CD4-positive, alpha-beta T cell (primary cell): Measurements from ENCODE around the gene PSME1. TPM values are rescaled to one million over a fixed set of nuclear protein-coding genes. Genes with fewer than 3 reads are reported as not detected.

Source experiments
- ATAC-seq: fragments of 200-7000 bp; cut with Tn5 transposase; one replicate; pipeline ENCODE4 v1.10.0; 2022; ENCODE audit warnings: mild to moderate bottlenecking; ENCODE audit not compliant: poor library complexity
- CTCF ChIA-PET: fragments of 350-600 bp; sonication (Branson Sonifier 250); formaldehyde crosslinking; loops from one replicate; lab custom pipeline; 2021; ENCODE audit warnings: antibody characterized with exemption, inconsistent platforms; lab: Charles Lee
- POLR2A ChIA-PET: fragments of 350-600 bp; sonication (Branson Sonifier 250); formaldehyde crosslinking; loops from one replicate; lab custom pipeline; 2021; ENCODE audit warnings: antibody characterized with exemption, inconsistent platforms; lab: Charles Lee
- DNase-seq, 14 experiments: peaks; one replicate each; pipeline ENCODE4 v3.0.0-alpha.2; 2013 to 2020; ENCODE audit warnings: mixed read lengths in 2 of 14
- H3K27ac ChIP-seq, 2 donors: one replicate each; pipeline versions ENCODE4 v1.5.1 to v1.7.0; 2013; ENCODE audit warnings: low read length in 2 of 2, low read depth in 1 of 2, mild to moderate bottlenecking in 1 of 2
- H3K27me3 ChIP-seq, 2 experiments: 1 replicate in 1 of 2; 2 replicates in 1 of 2; pipeline versions ENCODE4 v1.6.1 to v1.7.0; 2013; ENCODE audit warnings: low read length in 2 of 2, control low read depth in 1 of 2, mild to moderate bottlenecking in 1 of 2, moderate library complexity in 1 of 2; ENCODE audit not compliant: insufficient read depth in 2 of 2, control insufficient read depth in 1 of 2
- H3K36me3 ChIP-seq: one replicate; pipeline ENCODE4 v1.6.1; 2013; ENCODE audit warnings: low read length, control low read depth; ENCODE audit not compliant: insufficient read depth
- H3K4me1 ChIP-seq: one replicate; pipeline ENCODE4 v1.6.1; 2013; ENCODE audit warnings: low read length, control low read depth; ENCODE audit not compliant: insufficient read depth
- H3K4me3 ChIP-seq: one replicate; pipeline ENCODE4 v1.5.1; 2013; ENCODE audit warnings: mild to moderate bottlenecking, low read length, moderate library complexity
- H3K9me3 ChIP-seq, 2 experiments: 1 replicate in 1 of 2; 2 replicates in 1 of 2; pipeline versions ENCODE4 v1.6.1 to v1.7.0; 2013; ENCODE audit warnings: low read length in 2 of 2, mild to moderate bottlenecking in 2 of 2, control low read depth in 1 of 2, moderate library complexity in 1 of 2; ENCODE audit not compliant: control insufficient read depth in 1 of 2, insufficient read depth in 1 of 2
- H3K27ac Mint-ChIP-seq: one replicate; pipeline ENCODE4 v1.8.0; 2020; ENCODE audit warnings: mixed read lengths
- H3K27me3 Mint-ChIP-seq: one replicate; pipeline ENCODE4 v1.8.0; 2021; ENCODE audit warnings: mixed read lengths
- H3K36me3 Mint-ChIP-seq: one replicate; pipeline ENCODE4 v1.8.0; 2021; ENCODE audit warnings: low read depth, mixed read lengths
- H3K4me1 Mint-ChIP-seq: one replicate; pipeline ENCODE4 v1.8.0; 2021; ENCODE audit warnings: low read depth, mixed read lengths
- H3K4me3 Mint-ChIP-seq: one replicate; pipeline ENCODE4 v1.8.0; 2020; ENCODE audit warnings: mild to moderate bottlenecking, mixed read lengths
- H3K9me3 Mint-ChIP-seq: one replicate; pipeline ENCODE4 v1.8.0; 2020; ENCODE audit warnings: mixed read lengths
- intact Hi-C, 2 experiments: fragments of 100-400 bp; cut with DNase I in 1 of 2; cut with micrococcal nuclease in 1 of 2; formaldehyde crosslinking; loops; one replicate each; pipeline versions ENCODE4 v1.15.1 to v1.9.0; 2023 to 2025; cut with DNase I, micrococcal nuclease
- total RNA-seq, 174 experiments: library from RNA in 2 of 174; stranded (reverse) in 2 of 174; gene quantifications; one replicate each; pipeline ENCODE4 v1.2.3 and lab custom pipeline; 2021 to 2026
- TF ChIP-seq, protein P1 (sequence below): fragments of 200-600 bp; IDR thresholded peaks from one replicate; pipeline ENCODE4 v1.8.0; 2022; ENCODE audit warnings: antibody characterized with exemption, mild to moderate bottlenecking

Gene PSME1
- total RNA-seq, 2 experiments from 2014 or later = 166 to 171 TPM

DNA sequence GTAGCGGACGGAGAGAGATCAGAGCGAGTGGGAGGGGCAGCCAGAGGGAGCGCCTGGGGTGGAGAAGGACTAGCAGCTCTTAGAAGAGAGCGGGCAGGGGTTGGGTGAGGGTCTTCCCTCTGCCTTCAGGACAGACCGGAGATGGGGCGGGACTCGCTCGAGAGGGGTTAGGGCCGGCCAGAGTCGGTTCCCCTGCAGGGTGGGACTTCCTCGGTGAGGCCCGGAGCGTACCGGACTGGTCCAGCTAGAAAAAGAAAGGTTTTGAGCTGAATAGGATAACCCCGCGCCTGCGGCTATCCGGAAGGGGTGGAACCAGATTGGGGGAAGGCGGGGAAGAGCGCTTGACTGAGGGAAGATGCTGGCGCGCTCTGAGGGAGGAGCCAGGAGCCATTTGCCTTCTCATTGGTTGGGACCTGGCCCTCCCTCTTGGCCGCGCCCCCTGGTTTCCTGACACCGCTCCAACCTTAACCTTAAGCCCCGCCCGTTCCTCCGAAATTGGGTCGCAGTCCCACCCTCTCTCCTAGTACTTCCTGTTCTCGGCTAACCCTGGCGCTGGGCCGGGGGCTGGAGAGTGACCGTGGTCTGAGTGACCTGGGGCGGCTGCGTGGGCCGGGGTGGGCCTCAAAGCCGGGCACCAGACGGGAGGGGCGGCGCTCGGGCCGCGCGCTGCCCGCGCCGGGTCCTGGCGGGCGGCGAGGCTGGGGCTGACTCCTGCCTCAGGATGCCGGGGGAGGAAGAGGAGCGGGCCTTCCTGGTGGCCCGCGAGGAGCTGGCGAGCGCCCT is 11.2 kb downstream of the PSME1 start, which contains the start of gene RNF31:
Gene RNF31 (plus strand): TSS at position 521 of the 783 bp plus-strand sequence. CDS start 201 bp downstream, at position 722.
- Mint-ChIP-seq H3K36me3 (peaks cover 83% of the 10 kb centered on the region), H3K27me3 (no peaks in the 10 kb centered on the region), H3K4me1 (peaks cover 61% of the 10 kb centered on the region), H3K9me3 (no peaks in the 10 kb centered on the region), H3K4me3 (peak within 1 kb of the TSS; percentile 99), H3K27ac (peak within 1 kb of the TSS; percentile 90)
- Histone ChIP-seq H3K4me1 (peaks cover 65% of the 10 kb centered on the region), H3K27me3 (no peaks in the 10 kb centered on the region), H3K36me3 (peaks cover 69% of the 10 kb centered on the region), H3K9me3 (no peaks in the 10 kb centered on the region), H3K27ac (peak within 1 kb of the TSS; percentile 76 to 82), H3K4me3 (peak within 1 kb of the TSS; percentile 93)
- CTCF ChIA-PET = interaction anchor here (0.8 to 5.5 kb wide), 8 partner anchors 9 to 96 kb away, joined by 3 to 32 read pairs (median 4); partner anchors contain the start of genes DCAF11, IRF9, MDP1 and NRL
- TF ChIP-seq, protein P1, sequence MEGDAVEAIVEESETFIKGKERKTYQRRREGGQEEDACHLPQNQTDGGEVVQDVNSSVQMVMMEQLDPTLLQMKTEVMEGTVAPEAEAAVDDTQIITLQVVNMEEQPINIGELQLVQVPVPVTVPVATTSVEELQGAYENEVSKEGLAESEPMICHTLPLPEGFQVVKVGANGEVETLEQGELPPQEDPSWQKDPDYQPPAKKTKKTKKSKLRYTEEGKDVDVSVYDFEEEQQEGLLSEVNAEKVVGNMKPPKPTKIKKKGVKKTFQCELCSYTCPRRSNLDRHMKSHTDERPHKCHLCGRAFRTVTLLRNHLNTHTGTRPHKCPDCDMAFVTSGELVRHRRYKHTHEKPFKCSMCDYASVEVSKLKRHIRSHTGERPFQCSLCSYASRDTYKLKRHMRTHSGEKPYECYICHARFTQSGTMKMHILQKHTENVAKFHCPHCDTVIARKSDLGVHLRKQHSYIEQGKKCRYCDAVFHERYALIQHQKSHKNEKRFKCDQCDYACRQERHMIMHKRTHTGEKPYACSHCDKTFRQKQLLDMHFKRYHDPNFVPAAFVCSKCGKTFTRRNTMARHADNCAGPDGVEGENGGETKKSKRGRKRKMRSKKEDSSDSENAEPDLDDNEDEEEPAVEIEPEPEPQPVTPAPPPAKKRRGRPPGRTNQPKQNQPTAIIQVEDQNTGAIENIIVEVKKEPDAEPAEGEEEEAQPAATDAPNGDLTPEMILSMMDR = no peak
- POLR2A ChIA-PET = interaction anchor here (0.7 to 8.1 kb wide), 24 partner anchors 9 to 1052 kb away, joined by 3 to 154 read pairs (median 8); partner anchors contain the start of genes C14orf119, CHMP4A, DCAF11 and IPO4
- ATAC-seq (peak; percentile 91), DNase-seq (peak; percentile 91 to 99 (median 97))
- intact Hi-C loops = loop anchor here (1.0 to 5.0 kb wide), 6 partner anchors 11 to 86 kb away; partner anchors contain the start of genes GMPR2 (in 2 of the 2), IPO4 (in 2 of the 2), NEDD8 (in 2 of the 2) and IRF9 (in 1 of the 2)

DNA sequence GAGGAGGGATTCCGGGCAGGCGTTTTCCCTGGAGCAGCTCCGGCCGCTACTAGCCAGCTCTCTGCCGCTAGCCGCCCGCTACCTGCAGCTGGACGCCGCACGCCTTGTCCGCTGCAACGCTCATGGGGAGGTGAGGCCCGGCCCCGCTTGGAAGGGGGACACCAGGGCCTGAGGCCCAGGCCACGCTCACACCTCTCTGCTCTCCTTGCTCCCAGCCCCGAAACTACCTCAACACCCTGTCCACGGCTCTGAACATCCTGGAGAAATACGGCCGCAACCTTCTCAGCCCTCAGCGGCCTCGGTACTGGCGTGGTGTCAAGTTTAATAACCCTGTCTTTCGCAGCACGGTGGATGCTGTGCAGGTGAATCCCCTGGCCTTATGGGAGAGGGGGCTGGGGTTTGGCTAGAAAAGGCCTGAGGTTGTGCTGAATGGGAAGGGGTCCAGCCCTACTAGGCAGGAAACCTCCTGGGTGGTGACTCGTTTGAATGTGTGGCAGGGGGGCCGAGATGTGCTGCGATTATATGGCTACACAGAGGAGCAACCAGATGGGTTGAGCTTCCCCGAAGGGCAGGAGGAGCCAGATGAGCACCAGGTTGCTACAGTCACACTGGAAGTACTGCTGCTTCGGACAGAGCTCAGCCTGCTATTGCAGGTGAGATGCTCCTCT is 11.9 kb downstream of the PSME1 start:
- H3K36me3 Mint-ChIP-seq = peaks cover 86% of the 10 kb centered on the region
- POLR2A ChIA-PET = interaction anchor here (1.0 to 8.1 kb wide), 13 partner anchors 8 to 294 kb away, joined by 3 to 154 read pairs (median 16); partner anchors contain the start of genes DCAF11, IPO4, IRF9 and MDP1
- CTCF ChIA-PET = interaction anchor here (1.0 to 5.5 kb wide), 4 partner anchors 13 to 184 kb away, joined by 3 to 32 read pairs (median 4); partner anchors contain the start of genes DCAF11, IRF9, MDP1 and NRL
- intact Hi-C loops = loop anchor here (1.0 to 5.0 kb wide), 6 partner anchors 12 to 85 kb away; partner anchors contain the start of genes GMPR2 (in 2 of the 2), IPO4 (in 2 of the 2), NEDD8 (in 2 of the 2) and IRF9 (in 1 of the 2)
- no peaks in the 10 kb centered on the region for H3K27me3 ChIP-seq
- H3K4me3 ChIP-seq = peak overlapping the region; percentile 93
- ATAC-seq = no peak
- peaks cover 69% of the 10 kb centered on the region for H3K36me3 ChIP-seq
- peak overlapping the region; percentile 46 to 76 for H3K27ac ChIP-seq
- H3K27me3 Mint-ChIP-seq = no peaks in the 10 kb centered on the region
- peaks cover 62% of the 10 kb centered on the region for H3K4me1 ChIP-seq
- DNase-seq = peak in 1 of 14 experiments; percentile 30
- peak overlapping the region; percentile 90 for H3K27ac Mint-ChIP-seq
- peaks cover 58% of the 10 kb centered on the region for H3K4me1 Mint-ChIP-seq
- TF ChIP-seq, protein P1 = no peak
- no peaks in the 10 kb centered on the region for H3K9me3 ChIP-seq
- no peaks in the 10 kb centered on the region for H3K9me3 Mint-ChIP-seq
- H3K4me3 Mint-ChIP-seq = peak overlapping the region; percentile 99
